Transverse colon (tissue), 3 donors: ENCODE results near the gene STK35.

Source experiments
- EP300 ChIP-seq: sonication (generic); formaldehyde crosslinking; IDR thresholded peaks from one replicate; pipeline ENCODE4 v1.6.1; 2017; ENCODE audit warnings: antibody characterized with exemption, low read depth
- TF ChIP-seq, protein P1 (sequence below), 5 experiments: fragments of 200-600 bp in 3 of 5; fragments of 450-650 bp in 2 of 5; sonication (generic) in 3 of 5; IDR thresholded peaks; 1 replicate in 2 of 5; 2 replicates in 3 of 5; pipeline ENCODE4 v1.5.1; 2016 to 2017; ENCODE audit warnings: antibody characterized with exemption in 5 of 5, inconsistent platforms in 3 of 5, mild to moderate bottlenecking in 2 of 5, moderate library complexity in 1 of 5

DNA sequence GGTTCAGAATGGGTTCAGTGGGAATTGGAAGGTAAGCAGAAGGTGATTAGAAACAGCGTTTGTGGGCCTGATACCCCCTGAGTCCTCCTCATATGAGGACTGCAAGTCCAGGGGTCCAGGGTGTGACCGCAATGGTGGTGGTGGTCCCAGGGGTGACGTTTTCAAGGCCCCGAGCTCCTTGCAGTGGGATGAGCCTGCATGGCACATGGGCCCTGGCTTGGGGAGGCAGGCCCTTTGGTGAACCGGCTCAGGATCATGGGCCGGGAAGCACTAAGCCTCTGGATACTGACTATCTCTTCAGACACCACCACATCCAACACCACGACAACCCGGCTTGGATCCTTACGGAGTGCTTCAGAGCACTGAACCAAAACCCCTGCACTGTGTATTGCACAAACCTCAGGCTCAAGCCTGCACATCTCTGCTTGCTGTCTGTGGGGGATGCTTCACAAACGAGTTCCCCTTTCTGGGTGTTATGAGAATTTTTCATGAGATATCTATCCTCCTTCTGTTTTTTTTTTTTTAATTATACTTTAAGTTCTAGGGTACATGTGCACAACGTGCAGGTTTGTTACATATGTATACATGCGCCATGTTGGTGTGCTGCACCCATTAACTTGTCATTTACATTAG, 67.9 kb downstream of the STK35 start:
- no peak for TF ChIP-seq EP300
- TF ChIP-seq, protein P1, sequence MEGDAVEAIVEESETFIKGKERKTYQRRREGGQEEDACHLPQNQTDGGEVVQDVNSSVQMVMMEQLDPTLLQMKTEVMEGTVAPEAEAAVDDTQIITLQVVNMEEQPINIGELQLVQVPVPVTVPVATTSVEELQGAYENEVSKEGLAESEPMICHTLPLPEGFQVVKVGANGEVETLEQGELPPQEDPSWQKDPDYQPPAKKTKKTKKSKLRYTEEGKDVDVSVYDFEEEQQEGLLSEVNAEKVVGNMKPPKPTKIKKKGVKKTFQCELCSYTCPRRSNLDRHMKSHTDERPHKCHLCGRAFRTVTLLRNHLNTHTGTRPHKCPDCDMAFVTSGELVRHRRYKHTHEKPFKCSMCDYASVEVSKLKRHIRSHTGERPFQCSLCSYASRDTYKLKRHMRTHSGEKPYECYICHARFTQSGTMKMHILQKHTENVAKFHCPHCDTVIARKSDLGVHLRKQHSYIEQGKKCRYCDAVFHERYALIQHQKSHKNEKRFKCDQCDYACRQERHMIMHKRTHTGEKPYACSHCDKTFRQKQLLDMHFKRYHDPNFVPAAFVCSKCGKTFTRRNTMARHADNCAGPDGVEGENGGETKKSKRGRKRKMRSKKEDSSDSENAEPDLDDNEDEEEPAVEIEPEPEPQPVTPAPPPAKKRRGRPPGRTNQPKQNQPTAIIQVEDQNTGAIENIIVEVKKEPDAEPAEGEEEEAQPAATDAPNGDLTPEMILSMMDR (IDR thresholded peaks at IDR 0.05), result no peak
